HEK293 (cell line): ENCODE measurements around the gene DCHS1.

ENCODE experiments used
- HOXA7 ChIP-seq: sonication (generic); formaldehyde crosslinking; IDR thresholded peaks from 2 replicates; pipeline ENCODE4 v1.8.1; 2022; ENCODE audit warnings: missing genetic modification reagents, borderline replicate concordance
- IKZF3 ChIP-seq: fragments of 450-650 bp; IDR thresholded peaks from 2 replicates; pipeline ENCODE4 v1.5.0; 2018; ENCODE audit warnings: missing biosample characterization, mild to moderate bottlenecking, missing genetic modification characterization, moderate library complexity
- OSR2 ChIP-seq: fragments of 450-650 bp; formaldehyde crosslinking; IDR thresholded peaks from 2 replicates; pipeline ENCODE4 v1.5.1; 2016; ENCODE audit warnings: missing biosample characterization, missing genetic modification characterization
- PRDM4 ChIP-seq: fragments of 450-650 bp; formaldehyde crosslinking; IDR thresholded peaks from 2 replicates; pipeline ENCODE4 v1.5.1; 2017; ENCODE audit warnings: missing biosample characterization, missing genetic modification characterization
- SCRT2 ChIP-seq: fragments of 450-650 bp; formaldehyde crosslinking; IDR thresholded peaks from 2 replicates; pipeline ENCODE4 v1.5.1; 2016; ENCODE audit warnings: missing biosample characterization, missing genetic modification characterization
- WT1 ChIP-seq: fragments of 450-650 bp; formaldehyde crosslinking; IDR thresholded peaks from 2 replicates; pipeline ENCODE4 v1.5.1; 2016; ENCODE audit warnings: missing biosample characterization, missing genetic modification characterization
- ZBTB48 ChIP-seq: fragments of 450-650 bp; formaldehyde crosslinking; IDR thresholded peaks from 2 replicates; pipeline ENCODE4 v1.5.1; 2016; ENCODE audit warnings: missing biosample characterization, missing genetic modification characterization
- ZFP3 ChIP-seq: fragments of 450-650 bp; formaldehyde crosslinking; IDR thresholded peaks from 2 replicates; pipeline ENCODE4 v1.5.1; 2016; ENCODE audit warnings: low read depth, missing biosample characterization, missing genetic modification characterization
- ZFP37 ChIP-seq: fragments of 450-650 bp; formaldehyde crosslinking; IDR thresholded peaks from 2 replicates; pipeline ENCODE4 v1.5.1; 2016; ENCODE audit warnings: missing biosample characterization, missing genetic modification characterization
- ZFP41 ChIP-seq: fragments of 450-650 bp; formaldehyde crosslinking; IDR thresholded peaks from 2 replicates; pipeline ENCODE4 v1.5.1; 2016; ENCODE audit warnings: missing biosample characterization, missing genetic modification characterization, borderline replicate concordance
- ZNF10 ChIP-seq: fragments of 450-650 bp; formaldehyde crosslinking; IDR thresholded peaks from 2 replicates; pipeline ENCODE4 v1.5.1; 2017; ENCODE audit warnings: missing biosample characterization, missing genetic modification characterization
- ZNF140 ChIP-seq: fragments of 450-650 bp; formaldehyde crosslinking; IDR thresholded peaks from 2 replicates; pipeline ENCODE4 v1.5.1; 2016; ENCODE audit warnings: missing biosample characterization, missing genetic modification characterization
- ZNF146 ChIP-seq: fragments of 450-650 bp; formaldehyde crosslinking; IDR thresholded peaks from 2 replicates; pipeline ENCODE4 v1.5.1; 2016; ENCODE audit warnings: missing biosample characterization, missing genetic modification characterization
- ZNF155 ChIP-seq: fragments of 450-650 bp; formaldehyde crosslinking; IDR thresholded peaks from 2 replicates; pipeline ENCODE4 v1.5.1; 2016; ENCODE audit warnings: missing biosample characterization, missing genetic modification characterization
- ZNF214 ChIP-seq: fragments of 450-650 bp; formaldehyde crosslinking; IDR thresholded peaks from 2 replicates; pipeline ENCODE4 v1.5.1; 2017; ENCODE audit warnings: missing biosample characterization, mild to moderate bottlenecking, missing genetic modification characterization, borderline replicate concordance
- ZNF302 ChIP-seq: fragments of 450-650 bp; formaldehyde crosslinking; IDR thresholded peaks from 2 replicates; pipeline ENCODE4 v1.5.1; 2016; ENCODE audit warnings: missing biosample characterization, missing genetic modification characterization, low read depth
- ZNF354C ChIP-seq: fragments of 450-650 bp; formaldehyde crosslinking; IDR thresholded peaks from 2 replicates; pipeline ENCODE4 v1.5.1; 2016; ENCODE audit warnings: missing biosample characterization, missing genetic modification characterization, low read depth, borderline replicate concordance
- ZNF473 ChIP-seq: fragments of 450-650 bp; formaldehyde crosslinking; IDR thresholded peaks from 2 replicates; pipeline ENCODE4 v1.5.1; 2017; ENCODE audit warnings: missing biosample characterization, missing genetic modification characterization
- ZNF518A ChIP-seq: fragments of 450-650 bp; formaldehyde crosslinking; conservative IDR thresholded peaks from 2 replicates; pipeline ENCODE4 v1.5.1; 2016; ENCODE audit warnings: low read depth, missing biosample characterization, missing genetic modification characterization
- ZNF549 ChIP-seq: fragments of 450-650 bp; IDR thresholded peaks from 2 replicates; pipeline ENCODE4 v1.5.1; 2018; ENCODE audit warnings: missing biosample characterization, missing genetic modification characterization, mild to moderate bottlenecking, inconsistent platforms, moderate library complexity
- ZNF658 ChIP-seq: fragments of 450-650 bp; formaldehyde crosslinking; IDR thresholded peaks from 2 replicates; pipeline ENCODE4; 2016; ENCODE audit warnings: missing biosample characterization, missing genetic modification characterization
- ZNF701 ChIP-seq: fragments of 450-650 bp; formaldehyde crosslinking; IDR thresholded peaks from 2 replicates; pipeline ENCODE4 v1.5.1; 2016; ENCODE audit warnings: missing biosample characterization, missing genetic modification characterization
- ZNF837 ChIP-seq: fragments of 450-650 bp; formaldehyde crosslinking; IDR thresholded peaks from 2 replicates; pipeline ENCODE4 v1.5.1; 2016; ENCODE audit warnings: missing biosample characterization, missing genetic modification characterization
- ZSCAN16 ChIP-seq: fragments of 450-650 bp; formaldehyde crosslinking; IDR thresholded peaks from 2 replicates; pipeline ENCODE4 v1.5.1; 2016; ENCODE audit warnings: missing biosample characterization, missing genetic modification characterization
- ZSCAN30 ChIP-seq: fragments of 450-650 bp; IDR thresholded peaks from 2 replicates; pipeline ENCODE4 v1.5.1; 2018; ENCODE audit warnings: missing biosample characterization, mild to moderate bottlenecking, missing genetic modification characterization, moderate library complexity
- ZXDB ChIP-seq: fragments of 450-650 bp; formaldehyde crosslinking; IDR thresholded peaks from 2 replicates; pipeline ENCODE4 v1.5.1; 2016; ENCODE audit warnings: missing biosample characterization, missing genetic modification characterization
- TF ChIP-seq, protein P1 (sequence below): fragments of 450-650 bp; formaldehyde crosslinking; IDR thresholded peaks from 2 replicates; pipeline ENCODE4 v1.5.1; 2016; ENCODE audit warnings: missing biosample characterization, missing genetic modification characterization
- TF ChIP-seq, protein P2 (sequence below): fragments of 450-650 bp; formaldehyde crosslinking; IDR thresholded peaks from 2 replicates; pipeline ENCODE4 v1.5.1; 2017; ENCODE audit warnings: missing biosample characterization, mild to moderate bottlenecking, missing genetic modification characterization, moderate library complexity
- TF ChIP-seq, protein P3 (sequence below): fragments of 450-650 bp; formaldehyde crosslinking; IDR thresholded peaks from 2 replicates; pipeline ENCODE4 v1.5.1; 2017; ENCODE audit warnings: missing biosample characterization, missing genetic modification characterization

DCHS1 gene

GRCh38 chr11:6612213-6613041, 43.2 kb downstream of the DCHS1 start, which contains the start of gene TAF10 (continued):
- TF ChIP-seq ZNF518A (no peak; the same call in 1 of the 2 replicates), ZNF354C (no peak), ZNF214 (no peak), ZNF140 (tag by site-specific recombination) (no peak), IKZF3 (tag by site-specific recombination) (peak; percentile 29; the same call in 1 of the 2 replicates), ZNF837 (tag by site-specific recombination) (no peak), PRDM4 (no peak), ZNF10 (tag by site-specific recombination) (no peak), ZNF302 (no peak), ZXDB (tag by site-specific recombination) (peak; percentile 40; the same call in 1 of the 2 replicates), ZNF549 (tag by site-specific recombination) (no peak), ZFP3 (tag by site-specific recombination) (no peak), ZSCAN16 (tag by site-specific recombination) (no peak), ZNF701 (tag by site-specific recombination) (no peak), ZNF146 (tag by site-specific recombination) (no peak), SCRT2 (tag by site-specific recombination) (no peak), WT1 (tag by site-specific recombination) (no peak), ZFP37 (peak; percentile 80), HOXA7 (CRISPR knock-in tag) (no peak), ZFP41 (tag by site-specific recombination) (no peak), ZBTB48 (tag by site-specific recombination) (no peak), ZNF473 (tag by site-specific recombination) (no peak), ZNF658 (no peak), ZSCAN30 (tag by site-specific recombination) (0 out of 2 replicates have a peak, but pooled peaks have one; percentile 18), OSR2 (tag by site-specific recombination) (no peak), ZNF155 (no peak)
- TF ChIP-seq, protein P1, sequence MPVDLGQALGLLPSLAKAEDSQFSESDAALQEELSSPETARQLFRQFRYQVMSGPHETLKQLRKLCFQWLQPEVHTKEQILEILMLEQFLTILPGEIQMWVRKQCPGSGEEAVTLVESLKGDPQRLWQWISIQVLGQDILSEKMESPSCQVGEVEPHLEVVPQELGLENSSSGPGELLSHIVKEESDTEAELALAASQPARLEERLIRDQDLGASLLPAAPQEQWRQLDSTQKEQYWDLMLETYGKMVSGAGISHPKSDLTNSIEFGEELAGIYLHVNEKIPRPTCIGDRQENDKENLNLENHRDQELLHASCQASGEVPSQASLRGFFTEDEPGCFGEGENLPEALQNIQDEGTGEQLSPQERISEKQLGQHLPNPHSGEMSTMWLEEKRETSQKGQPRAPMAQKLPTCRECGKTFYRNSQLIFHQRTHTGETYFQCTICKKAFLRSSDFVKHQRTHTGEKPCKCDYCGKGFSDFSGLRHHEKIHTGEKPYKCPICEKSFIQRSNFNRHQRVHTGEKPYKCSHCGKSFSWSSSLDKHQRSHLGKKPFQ (tag by site-specific recombination), result no peak
- TF ChIP-seq, protein P2, sequence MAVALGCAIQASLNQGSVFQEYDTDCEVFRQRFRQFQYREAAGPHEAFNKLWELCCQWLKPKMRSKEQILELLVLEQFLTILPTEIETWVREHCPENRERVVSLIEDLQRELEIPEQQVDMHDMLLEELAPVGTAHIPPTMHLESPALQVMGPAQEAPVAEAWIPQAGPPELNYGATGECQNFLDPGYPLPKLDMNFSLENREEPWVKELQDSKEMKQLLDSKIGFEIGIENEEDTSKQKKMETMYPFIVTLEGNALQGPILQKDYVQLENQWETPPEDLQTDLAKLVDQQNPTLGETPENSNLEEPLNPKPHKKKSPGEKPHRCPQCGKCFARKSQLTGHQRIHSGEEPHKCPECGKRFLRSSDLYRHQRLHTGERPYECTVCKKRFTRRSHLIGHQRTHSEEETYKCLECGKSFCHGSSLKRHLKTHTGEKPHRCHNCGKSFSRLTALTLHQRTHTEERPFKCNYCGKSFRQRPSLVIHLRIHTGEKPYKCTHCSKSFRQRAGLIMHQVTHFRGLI (tag by site-specific recombination), result no peak
- TF ChIP-seq, protein P3, sequence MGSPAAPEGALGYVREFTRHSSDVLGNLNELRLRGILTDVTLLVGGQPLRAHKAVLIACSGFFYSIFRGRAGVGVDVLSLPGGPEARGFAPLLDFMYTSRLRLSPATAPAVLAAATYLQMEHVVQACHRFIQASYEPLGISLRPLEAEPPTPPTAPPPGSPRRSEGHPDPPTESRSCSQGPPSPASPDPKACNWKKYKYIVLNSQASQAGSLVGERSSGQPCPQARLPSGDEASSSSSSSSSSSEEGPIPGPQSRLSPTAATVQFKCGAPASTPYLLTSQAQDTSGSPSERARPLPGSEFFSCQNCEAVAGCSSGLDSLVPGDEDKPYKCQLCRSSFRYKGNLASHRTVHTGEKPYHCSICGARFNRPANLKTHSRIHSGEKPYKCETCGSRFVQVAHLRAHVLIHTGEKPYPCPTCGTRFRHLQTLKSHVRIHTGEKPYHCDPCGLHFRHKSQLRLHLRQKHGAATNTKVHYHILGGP, result no peak
